Coronary artery (tissue), 2 donors: Measurements from ENCODE around the gene BIVM.
A peak's percentile ranks its signal among the peaks of the same experiment; 100 is the strongest.

Experiments
- DNase-seq: peaks from one replicate; pipeline ENCODE4 v3.0.0-alpha.2; 2017; ENCODE audit warnings: low spot score
- H3K27ac ChIP-seq, 2 donors: fragments of 200-600 bp; sonication (generic); one replicate each; pipeline ENCODE4 v1.5.1; 2016 to 2019
- H3K4me3 ChIP-seq: fragments of 200-600 bp; sonication (generic); 2 replicates; pipeline ENCODE4 v1.5.1; 2016; ENCODE audit warnings: mild to moderate bottlenecking, moderate library complexity
- TF ChIP-seq, protein P1 (sequence below): fragments of 200-600 bp; sonication (generic); IDR thresholded peaks from one replicate; pipeline ENCODE4 v1.5.1; 2019; ENCODE audit warnings: antibody characterized with exemption

The BIVM gene

GRCh38 chr13:102839462-102839861, 40.5 kb downstream of the BIVM start:
- DNase-seq: no peak
- Histone ChIP-seq H3K4me3 (no peak overlapping the region), H3K27ac (no peak overlapping the region)
- TF ChIP-seq, protein P1, sequence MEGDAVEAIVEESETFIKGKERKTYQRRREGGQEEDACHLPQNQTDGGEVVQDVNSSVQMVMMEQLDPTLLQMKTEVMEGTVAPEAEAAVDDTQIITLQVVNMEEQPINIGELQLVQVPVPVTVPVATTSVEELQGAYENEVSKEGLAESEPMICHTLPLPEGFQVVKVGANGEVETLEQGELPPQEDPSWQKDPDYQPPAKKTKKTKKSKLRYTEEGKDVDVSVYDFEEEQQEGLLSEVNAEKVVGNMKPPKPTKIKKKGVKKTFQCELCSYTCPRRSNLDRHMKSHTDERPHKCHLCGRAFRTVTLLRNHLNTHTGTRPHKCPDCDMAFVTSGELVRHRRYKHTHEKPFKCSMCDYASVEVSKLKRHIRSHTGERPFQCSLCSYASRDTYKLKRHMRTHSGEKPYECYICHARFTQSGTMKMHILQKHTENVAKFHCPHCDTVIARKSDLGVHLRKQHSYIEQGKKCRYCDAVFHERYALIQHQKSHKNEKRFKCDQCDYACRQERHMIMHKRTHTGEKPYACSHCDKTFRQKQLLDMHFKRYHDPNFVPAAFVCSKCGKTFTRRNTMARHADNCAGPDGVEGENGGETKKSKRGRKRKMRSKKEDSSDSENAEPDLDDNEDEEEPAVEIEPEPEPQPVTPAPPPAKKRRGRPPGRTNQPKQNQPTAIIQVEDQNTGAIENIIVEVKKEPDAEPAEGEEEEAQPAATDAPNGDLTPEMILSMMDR: no peak

DNA sequence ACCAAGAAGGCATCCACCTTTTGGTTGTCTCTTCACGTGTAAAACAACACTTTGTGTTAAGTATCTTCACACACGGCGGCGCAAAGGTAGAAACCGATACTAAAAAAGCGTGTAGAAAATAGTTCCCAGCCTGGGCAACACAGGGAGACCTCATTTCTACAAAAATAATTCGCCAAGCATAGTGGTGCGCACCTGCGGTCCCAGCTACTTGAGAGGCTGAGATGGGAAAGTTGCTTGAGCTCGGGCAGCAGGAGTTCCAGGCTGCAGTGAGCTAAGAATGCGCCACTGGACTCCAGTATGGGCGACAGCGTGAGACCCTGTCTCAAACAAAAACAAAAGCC, 46.3 kb downstream of the BIVM start:
- DNase-seq: no peak
- TF ChIP-seq, protein P1: no peak
- Histone ChIP-seq H3K4me3 (peak overlapping the region; percentile 93), H3K27ac (peak overlapping the region; percentile 97 to 98)

DNA sequence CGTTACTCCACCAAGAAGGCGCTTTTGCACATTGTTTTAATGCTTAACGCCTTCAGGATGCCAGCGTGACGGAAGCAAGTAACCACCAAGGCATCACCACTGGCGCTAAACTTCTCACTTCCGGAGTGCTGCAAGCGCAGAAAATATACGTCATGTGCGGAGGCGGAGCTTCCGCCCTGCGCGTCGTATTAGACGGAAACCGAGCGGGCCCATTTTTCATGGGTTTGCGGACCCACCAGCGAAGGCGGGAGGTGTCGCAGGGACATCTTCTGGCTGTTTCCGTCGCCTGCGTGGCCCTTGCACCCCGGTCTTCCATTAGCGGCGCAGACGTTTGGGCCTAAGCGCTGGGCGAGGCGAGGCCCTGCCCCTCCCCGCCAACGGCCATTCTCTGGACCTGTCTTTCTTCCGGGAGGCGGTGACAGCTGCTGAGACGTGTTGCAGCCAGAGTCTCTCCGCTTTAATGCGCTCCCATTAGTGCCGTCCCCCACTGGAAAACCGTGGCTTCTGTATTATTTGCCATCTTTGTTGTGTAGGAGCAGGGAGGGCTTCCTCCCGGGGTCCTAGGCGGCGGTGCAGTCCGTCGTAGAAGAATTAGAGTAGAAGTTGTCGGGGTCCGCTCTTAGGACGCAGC, 46.8 kb downstream of the BIVM start, which contains the start of gene ERCC5:
Gene ERCC5, plus strand, starts transcription at position 403 of the 631 bp plus-strand sequence. CDS start 235 bp downstream, outside the sequence.
- peak within 1 kb of the TSS; percentile 93 for H3K4me3 ChIP-seq
- TF ChIP-seq, protein P1: no peak
- peak within 1 kb of the TSS; percentile 97 to 98 for H3K27ac ChIP-seq
- DNase-seq: peak; percentile 96

GRCh38 chr13:102846261-102847015, 47.5 kb downstream of the BIVM start:
- Histone ChIP-seq H3K4me3 (peak overlapping the region; percentile 93), H3K27ac (peak overlapping the region; percentile 97 to 98)
- DNase-seq: peak; percentile 76
- TF ChIP-seq, protein P1: no peak

GRCh38 chr13:102847272-102848234, 48.6 kb downstream of the BIVM start:
- DNase-seq: no peak
- peak overlapping the region; percentile 93 for H3K4me3 ChIP-seq
- TF ChIP-seq, protein P1: peak; percentile 37
- no peak overlapping the region for H3K27ac ChIP-seq

GRCh38 chr13:102848956-102849355, 50.0 kb downstream of the BIVM start:
- TF ChIP-seq, protein P1: no peak
- no peak for DNase-seq
- no peak overlapping the region for H3K4me3 ChIP-seq

More at GRCh38 chr13:102848956-102849355, 50.0 kb downstream of the BIVM start:
- no peak overlapping the region for H3K27ac ChIP-seq
